Effector CD8-positive, alpha-beta T cell (primary cell): ENCODE measurements around the gene ST6GALNAC6.

Experiments used
- DNase-seq: peaks from one replicate; lab custom pipeline; 2025; lab: John Stamatoyannopoulos, UW

The ST6GALNAC6 gene

GRCh38 chr9:127931092-127931881 is 31.9 kb upstream of the ST6GALNAC6 start:
- DNase-seq = no peak

GRCh38 chr9:127930231-127931091 is 31.1 kb upstream of the ST6GALNAC6 start, which contains the start of gene PIP5KL1:
PIP5KL1 (minus strand) TSS chr9:127930777; CDS start chr9:127930752, 25 bp downstream.
- peak; percentile 56 for DNase-seq

- no peak for DNase-seq
Observed at GRCh38 chr9:127929625-127929979, 30.2 kb upstream of the ST6GALNAC6 start.

- DNase-seq = no peak
Observed at GRCh38 chr9:127928676-127929624, 29.5 kb upstream of the ST6GALNAC6 start.

GRCh38 chr9:127927988-127928675 is 28.7 kb upstream of the ST6GALNAC6 start:
- DNase-seq = no peak

GRCh38 chr9:127927201-127927987 is 28.0 kb upstream of the ST6GALNAC6 start:
- DNase-seq = peak; percentile 81

- no peak for DNase-seq
Observed at GRCh38 chr9:127926906-127927200, 27.4 kb upstream of the ST6GALNAC6 start.

- no peak for DNase-seq
Observed at GRCh38 chr9:127925959-127926905, 26.8 kb upstream of the ST6GALNAC6 start.

- no peak for DNase-seq
Observed at GRCh38 chr9:127924736-127925444, 25.5 kb upstream of the ST6GALNAC6 start.

- no peak for DNase-seq
Observed at GRCh38 chr9:127923771-127924170, 24.4 kb upstream of the ST6GALNAC6 start.

GRCh38 chr9:127923046-127923445 is 23.6 kb upstream of the ST6GALNAC6 start:
- no peak for DNase-seq

GRCh38 chr9:127921557-127922120 is 22.2 kb upstream of the ST6GALNAC6 start:
- peak; percentile 72 for DNase-seq

GRCh38 chr9:127920794-127921193 is 21.4 kb upstream of the ST6GALNAC6 start:
- DNase-seq = no peak

GRCh38 chr9:127919253-127919815 is 19.9 kb upstream of the ST6GALNAC6 start:
- DNase-seq = no peak

GRCh38 chr9:127918183-127919107 is 19.0 kb upstream of the ST6GALNAC6 start:
- no peak for DNase-seq

GRCh38 chr9:127917603-127918002 is 18.2 kb upstream of the ST6GALNAC6 start:
- DNase-seq = no peak
